Measurements from ENCODE around the gene HLA-DRA.
A peak's percentile ranks its signal among the peaks of the same experiment; 100 is the strongest.

Gene HLA-DRA

DNA sequence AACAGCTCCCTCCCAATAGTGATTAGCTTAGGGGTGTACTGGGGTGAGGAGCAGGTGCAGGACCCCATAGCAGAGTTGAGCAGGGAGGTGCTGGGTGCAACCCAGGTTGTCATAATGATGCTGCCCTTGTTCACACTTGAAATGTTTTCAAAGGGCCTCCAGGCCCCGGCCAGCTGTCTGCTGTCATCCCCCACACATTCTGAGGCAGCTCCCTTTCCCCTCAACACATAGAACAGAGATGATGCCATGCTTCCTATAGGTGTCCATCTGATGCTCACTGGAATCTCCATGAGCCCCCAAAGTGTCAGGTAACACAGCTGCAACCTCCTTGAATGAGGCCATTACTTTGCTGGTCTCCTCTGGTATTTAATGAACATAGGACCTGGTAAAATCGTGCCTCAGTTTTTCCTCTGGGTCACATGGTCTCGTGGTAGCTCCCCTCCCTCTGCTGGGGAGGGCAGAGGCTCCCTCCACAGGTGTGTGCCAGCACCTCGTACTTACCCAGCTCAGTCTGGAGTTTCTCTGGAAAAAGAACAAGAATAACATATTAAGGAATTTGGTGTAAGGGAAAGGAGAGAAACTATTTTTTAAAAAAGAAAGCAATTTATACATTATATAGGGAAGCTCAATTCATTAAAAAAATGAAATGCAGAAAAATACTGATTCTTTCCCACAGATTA, 38.3 kb upstream of the HLA-DRA start:
- Histone ChIP-seq H3K27me3 (ENCODE audit: insufficient read depth, low read depth, severe bottlenecking) (peaks cover 37% of the 10 kb centered on the region), H3K27ac (no peak overlapping the region), H3K4me3 (ENCODE audit: low read depth, low read length) (no peak overlapping the region), H3K36me3 (no peaks in the 10 kb centered on the region), H3K9me3 (ENCODE audit: severe bottlenecking) (no peaks in the 10 kb centered on the region)
- no peak for DNase-seq
- TF ChIP-seq, protein P1, sequence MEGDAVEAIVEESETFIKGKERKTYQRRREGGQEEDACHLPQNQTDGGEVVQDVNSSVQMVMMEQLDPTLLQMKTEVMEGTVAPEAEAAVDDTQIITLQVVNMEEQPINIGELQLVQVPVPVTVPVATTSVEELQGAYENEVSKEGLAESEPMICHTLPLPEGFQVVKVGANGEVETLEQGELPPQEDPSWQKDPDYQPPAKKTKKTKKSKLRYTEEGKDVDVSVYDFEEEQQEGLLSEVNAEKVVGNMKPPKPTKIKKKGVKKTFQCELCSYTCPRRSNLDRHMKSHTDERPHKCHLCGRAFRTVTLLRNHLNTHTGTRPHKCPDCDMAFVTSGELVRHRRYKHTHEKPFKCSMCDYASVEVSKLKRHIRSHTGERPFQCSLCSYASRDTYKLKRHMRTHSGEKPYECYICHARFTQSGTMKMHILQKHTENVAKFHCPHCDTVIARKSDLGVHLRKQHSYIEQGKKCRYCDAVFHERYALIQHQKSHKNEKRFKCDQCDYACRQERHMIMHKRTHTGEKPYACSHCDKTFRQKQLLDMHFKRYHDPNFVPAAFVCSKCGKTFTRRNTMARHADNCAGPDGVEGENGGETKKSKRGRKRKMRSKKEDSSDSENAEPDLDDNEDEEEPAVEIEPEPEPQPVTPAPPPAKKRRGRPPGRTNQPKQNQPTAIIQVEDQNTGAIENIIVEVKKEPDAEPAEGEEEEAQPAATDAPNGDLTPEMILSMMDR (IDR thresholded peaks at IDR 0.05; ENCODE audit: low read depth, low read length), result no peak

DNA sequence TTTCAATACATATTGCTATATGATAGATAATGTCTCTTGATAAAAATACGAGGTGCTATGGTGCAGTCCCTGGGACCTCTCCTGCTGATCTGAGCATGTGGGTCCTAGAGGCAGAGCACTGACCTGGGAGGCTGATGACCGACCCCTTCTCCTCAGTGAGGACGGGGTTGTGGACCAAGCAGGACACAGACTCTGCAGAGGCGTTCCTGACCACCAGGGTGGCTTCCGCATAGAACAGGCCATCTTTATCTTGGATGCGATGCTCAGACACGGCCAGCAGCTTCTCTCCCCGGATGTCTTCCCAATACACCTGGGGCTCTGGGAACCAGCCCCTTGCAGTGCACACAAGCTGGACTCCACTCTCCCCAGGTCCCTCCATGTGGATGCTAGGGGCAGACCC, 36.9 kb upstream of the HLA-DRA start:
- Histone ChIP-seq H3K36me3 (no peaks in the 10 kb centered on the region), H3K9me3 (ENCODE audit: severe bottlenecking) (no peaks in the 10 kb centered on the region), H3K27ac (no peak overlapping the region), H3K4me3 (ENCODE audit: low read depth, low read length) (no peak overlapping the region), H3K27me3 (ENCODE audit: insufficient read depth, low read depth, severe bottlenecking) (peaks cover 51% of the 10 kb centered on the region)
- TF ChIP-seq, protein P1 (IDR thresholded peaks at IDR 0.05; ENCODE audit: low read depth, low read length), result peak; percentile 24; the same call in 1 of the 2 replicates
- no peak for DNase-seq

DNA sequence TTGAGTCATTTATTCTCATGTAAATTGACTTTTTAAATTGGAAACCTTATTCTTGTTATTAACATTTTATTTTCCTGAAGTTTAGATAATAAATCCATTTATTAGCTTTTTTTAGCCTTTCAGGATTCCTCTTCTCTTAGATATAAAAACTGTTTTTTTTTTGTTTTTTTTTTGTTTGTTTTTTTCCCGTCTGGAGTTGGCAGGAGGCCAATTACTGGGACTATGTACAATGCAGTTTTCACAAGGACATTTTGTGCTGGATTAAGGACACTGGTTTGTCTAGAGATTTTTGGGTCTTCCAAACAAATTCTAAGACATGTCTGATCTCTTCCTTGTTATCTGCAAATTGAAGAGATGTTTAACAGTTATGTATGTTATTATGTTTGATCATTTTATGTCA, 34.0 kb upstream of the HLA-DRA start:
- H3K36me3 ChIP-seq, result no peaks in the 10 kb centered on the region
- TF ChIP-seq, protein P1 (IDR thresholded peaks at IDR 0.05; ENCODE audit: low read depth, low read length), result no peak
- H3K27ac ChIP-seq, result no peak overlapping the region
- no peak for DNase-seq
- H3K4me3 ChIP-seq (ENCODE audit: low read depth, low read length), result no peak overlapping the region
- no peaks in the 10 kb centered on the region for H3K9me3 ChIP-seq (ENCODE audit: severe bottlenecking)
- H3K27me3 ChIP-seq (ENCODE audit: insufficient read depth, low read depth, severe bottlenecking), result peaks cover 73% of the 10 kb centered on the region

DNA sequence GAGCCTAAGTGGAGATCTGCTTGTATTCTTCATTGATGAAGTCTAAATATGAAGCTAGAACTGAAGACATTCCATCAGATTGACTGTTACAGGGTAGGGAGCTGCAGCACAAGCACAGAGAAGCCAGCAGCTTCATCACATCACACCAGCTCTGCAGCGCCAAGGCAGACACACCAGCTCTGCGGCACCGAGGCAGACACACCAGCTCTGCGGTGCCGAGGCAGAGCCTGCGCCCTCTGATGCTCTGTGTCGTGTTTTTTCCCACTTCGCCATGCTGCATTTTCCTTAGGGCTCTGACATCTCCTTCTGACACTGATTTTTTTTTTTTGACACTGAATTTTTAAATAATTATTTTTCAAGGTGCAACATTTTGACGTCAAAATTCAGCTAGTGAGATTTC, 33.5 kb upstream of the HLA-DRA start:
- Histone ChIP-seq H3K27me3 (ENCODE audit: insufficient read depth, low read depth, severe bottlenecking) (peaks cover 77% of the 10 kb centered on the region), H3K27ac (no peak overlapping the region), H3K9me3 (ENCODE audit: severe bottlenecking) (no peaks in the 10 kb centered on the region), H3K36me3 (no peaks in the 10 kb centered on the region), H3K4me3 (ENCODE audit: low read depth, low read length) (no peak overlapping the region)
- no peak for DNase-seq
- TF ChIP-seq, protein P1 (IDR thresholded peaks at IDR 0.05; ENCODE audit: low read depth, low read length), result no peak

DNA sequence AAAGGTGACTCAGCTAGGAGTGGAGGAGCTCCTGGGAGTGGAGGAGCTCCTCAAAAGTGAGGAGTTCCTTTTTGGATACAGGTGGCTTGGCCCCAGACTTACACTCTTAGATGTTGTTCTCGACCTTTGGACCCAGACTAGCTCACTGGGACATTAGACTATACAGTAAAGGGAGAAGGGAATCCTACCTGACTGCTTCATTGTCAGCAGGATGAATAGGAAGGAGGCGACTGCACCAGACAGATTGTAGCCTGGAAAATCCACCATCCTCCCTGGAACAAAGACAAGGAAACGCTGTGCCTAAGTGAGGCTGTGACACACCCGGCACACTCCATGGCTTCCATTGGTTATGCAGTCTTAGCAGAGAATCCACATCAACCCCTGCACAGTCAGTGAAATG, 32.8 kb upstream of the HLA-DRA start, which contains the start of gene BTNL2:
TSS of gene BTNL2 (minus strand) at position 325 of the 400 bp plus-strand sequence. CDS start at position 267, 58 bp downstream.
- H3K27me3 ChIP-seq (ENCODE audit: insufficient read depth, low read depth, severe bottlenecking), result peaks cover 81% of the 10 kb centered on the region
- no peak within 1 kb of the TSS for H3K27ac ChIP-seq
- no peaks in the 10 kb centered on the region for H3K36me3 ChIP-seq
- H3K4me3 ChIP-seq (ENCODE audit: low read depth, low read length), result no peak within 1 kb of the TSS
- no peaks in the 10 kb centered on the region for H3K9me3 ChIP-seq (ENCODE audit: severe bottlenecking)
- TF ChIP-seq, protein P1 (IDR thresholded peaks at IDR 0.05; ENCODE audit: low read depth, low read length), result no peak
- DNase-seq, result no peak

DNA sequence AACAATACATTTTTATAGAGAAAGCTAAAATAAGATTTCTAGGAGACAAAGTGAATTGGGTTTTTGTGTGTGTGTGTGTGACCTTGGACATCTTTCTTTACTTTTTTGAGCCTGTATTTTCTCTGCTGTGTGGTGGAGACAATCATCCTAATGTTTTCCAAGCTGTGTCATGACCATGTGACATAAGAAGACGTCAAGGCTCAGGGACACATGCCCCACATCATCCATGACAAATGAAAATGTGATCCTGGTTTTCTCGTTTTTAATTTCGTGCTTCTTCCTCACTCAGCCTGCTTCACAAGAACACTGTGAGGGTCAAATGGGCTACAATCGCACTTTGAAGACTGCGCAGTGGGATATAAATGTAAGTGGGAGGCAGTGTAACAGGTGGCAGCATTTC, 28.8 kb upstream of the HLA-DRA start:
- Histone ChIP-seq H3K36me3 (no peaks in the 10 kb centered on the region), H3K27ac (no peak overlapping the region), H3K27me3 (ENCODE audit: insufficient read depth, low read depth, severe bottlenecking) (peaks cover 89% of the 10 kb centered on the region), H3K9me3 (ENCODE audit: severe bottlenecking) (no peaks in the 10 kb centered on the region), H3K4me3 (ENCODE audit: low read depth, low read length) (no peak overlapping the region)
- TF ChIP-seq, protein P1 (IDR thresholded peaks at IDR 0.05; ENCODE audit: low read depth, low read length), result no peak
- no peak for DNase-seq

Measured in WERI-Rb-1 (cell line).